OCI-LY3 (cell line): ENCODE data around the gene SMYD3.

Experiments
- H2AFZ ChIP-seq: fragments of 200-600, 300-600 bp; shearing (Covaris generic); 2 replicates; pipeline ENCODE4 v1.6.0; 2014; ENCODE audit warnings: antibody characterized with exemption, low read depth, low read length
- H3K27ac ChIP-seq: fragments of 200-600, 300-600 bp; sonication (generic); 2 replicates; pipeline ENCODE4 v1.5.1; 2014; ENCODE audit warnings: mild to moderate bottlenecking, low read length, moderate library complexity, mixed read lengths
- H3K27me3 ChIP-seq: fragments of 200-600, 300-600 bp; sonication (generic); 2 replicates; pipeline ENCODE4 v1.6.1; 2014; ENCODE audit warnings: low read depth, low read length, mixed read lengths
- H3K36me3 ChIP-seq: fragments of 200-600, 300-600 bp; sonication (generic); replicated peaks from 2 replicates; pipeline ENCODE3; 2014; ENCODE audit warnings: low read depth, low read length, mixed read lengths
- H3K4me1 ChIP-seq: fragments of 300-600, 200-600 bp; sonication (generic); 2 replicates; pipeline ENCODE4 v1.6.1; 2014; ENCODE audit warnings: low read length, mixed read lengths
- H3K4me2 ChIP-seq: fragments of 200-600, 300-600 bp; sonication (generic); 2 replicates; pipeline ENCODE4 v1.6.1; 2014; ENCODE audit warnings: low read length, mixed read lengths
- H3K4me3 ChIP-seq: fragments of 300-600, 200-600 bp; sonication (generic); 2 replicates; pipeline ENCODE4 v1.5.1; 2014; ENCODE audit warnings: antibody characterized with exemption, mild to moderate bottlenecking, low read length, moderate library complexity
- H3K79me2 ChIP-seq: fragments of 300-600, 200-600 bp; shearing (Covaris generic); 2 replicates; pipeline ENCODE4 v1.6.1; 2014; ENCODE audit warnings: mild to moderate bottlenecking, low read length, mixed read lengths
- H3K9ac ChIP-seq: fragments of 300-600, 200-600 bp; shearing (Covaris generic); 2 replicates; pipeline ENCODE4 v1.6.0; 2014; ENCODE audit warnings: mild to moderate bottlenecking, low read length, moderate library complexity
- H3K9me3 ChIP-seq: fragments of 200-600, 300-600 bp; shearing (Covaris generic); 2 replicates; pipeline ENCODE4 v1.6.1; 2014; ENCODE audit warnings: low read length, mixed read lengths; ENCODE audit not compliant: insufficient read depth
- H4K20me1 ChIP-seq: fragments of 200-600, 300-600 bp; sonication (generic); 2 replicates; pipeline ENCODE4 v1.6.1; 2016; ENCODE audit warnings: low read length, mixed read lengths; ENCODE audit not compliant: insufficient read depth
- EZH2phosphoT487 ChIP-seq: fragments of 200-600 bp; shearing (Covaris generic); IDR thresholded peaks from 2 replicates; pipeline ENCODE4 v1.6.1; 2018; ENCODE audit warnings: antibody characterized with exemption, mixed run types, low read depth
- TF ChIP-seq, protein P1 (sequence below): fragments of 200-600, 300-600 bp; sonication (generic); IDR thresholded peaks from 2 replicates; pipeline ENCODE4 v1.5.1; 2014; ENCODE audit warnings: antibody characterized with exemption, low read length, low read depth

Gene SMYD3

DNA sequence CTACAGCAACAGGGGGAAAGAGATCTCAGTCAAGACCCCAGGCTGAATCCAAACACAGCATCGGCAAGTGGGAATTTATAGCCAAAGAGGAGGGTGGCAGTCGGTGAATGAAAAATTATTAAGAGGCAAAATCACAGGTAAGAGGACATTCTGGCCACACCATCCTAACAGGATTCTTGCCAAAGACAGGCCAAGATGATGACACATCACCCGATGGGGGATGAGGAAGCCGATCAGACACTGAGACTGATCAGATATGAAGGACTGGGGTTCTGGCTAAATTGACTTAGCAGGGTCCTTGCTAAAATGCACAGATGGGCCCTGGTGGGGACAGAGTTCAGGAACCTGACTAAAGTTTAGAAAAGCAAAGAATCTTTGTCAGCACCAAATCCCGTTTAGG, 402.2 kb downstream of the SMYD3 start:
- Histone ChIP-seq H3K36me3 (no peaks in the 10 kb centered on the region), H2AFZ (no peak overlapping the region), H3K9me3 (peaks cover under 1% of the 10 kb centered on the region; the same call in 1 of the 2 replicates), H3K27me3 (no peaks in the 10 kb centered on the region), H3K9ac (no peak overlapping the region), H3K79me2 (no peaks in the 10 kb centered on the region), H4K20me1 (peaks cover 6% of the 10 kb centered on the region), H3K27ac (no peak overlapping the region), H3K4me3 (no peak overlapping the region), H3K4me1 (peaks cover 19% of the 10 kb centered on the region), H3K4me2 (no peak overlapping the region)
- no peak for TF ChIP-seq EZH2phosphoT487
- TF ChIP-seq, protein P1, sequence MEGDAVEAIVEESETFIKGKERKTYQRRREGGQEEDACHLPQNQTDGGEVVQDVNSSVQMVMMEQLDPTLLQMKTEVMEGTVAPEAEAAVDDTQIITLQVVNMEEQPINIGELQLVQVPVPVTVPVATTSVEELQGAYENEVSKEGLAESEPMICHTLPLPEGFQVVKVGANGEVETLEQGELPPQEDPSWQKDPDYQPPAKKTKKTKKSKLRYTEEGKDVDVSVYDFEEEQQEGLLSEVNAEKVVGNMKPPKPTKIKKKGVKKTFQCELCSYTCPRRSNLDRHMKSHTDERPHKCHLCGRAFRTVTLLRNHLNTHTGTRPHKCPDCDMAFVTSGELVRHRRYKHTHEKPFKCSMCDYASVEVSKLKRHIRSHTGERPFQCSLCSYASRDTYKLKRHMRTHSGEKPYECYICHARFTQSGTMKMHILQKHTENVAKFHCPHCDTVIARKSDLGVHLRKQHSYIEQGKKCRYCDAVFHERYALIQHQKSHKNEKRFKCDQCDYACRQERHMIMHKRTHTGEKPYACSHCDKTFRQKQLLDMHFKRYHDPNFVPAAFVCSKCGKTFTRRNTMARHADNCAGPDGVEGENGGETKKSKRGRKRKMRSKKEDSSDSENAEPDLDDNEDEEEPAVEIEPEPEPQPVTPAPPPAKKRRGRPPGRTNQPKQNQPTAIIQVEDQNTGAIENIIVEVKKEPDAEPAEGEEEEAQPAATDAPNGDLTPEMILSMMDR = no peak

DNA sequence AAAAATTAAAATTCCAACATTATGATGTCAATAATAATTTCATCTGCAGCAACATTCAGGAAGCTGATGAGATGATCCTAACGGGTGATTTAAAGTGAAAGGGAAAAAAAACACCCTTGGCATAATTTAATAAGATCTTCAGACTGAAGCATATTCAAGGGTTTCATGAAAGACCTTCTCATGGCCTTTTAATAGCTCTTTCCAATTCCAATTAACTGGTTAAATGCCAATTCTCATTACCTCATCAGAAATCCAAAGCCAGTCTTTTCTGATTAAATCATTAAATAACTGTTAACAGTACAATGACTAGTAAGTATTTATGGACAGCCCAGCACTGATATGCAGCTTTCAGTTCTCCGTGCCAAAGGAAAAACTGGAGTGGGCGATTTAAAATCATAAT, 407.5 kb downstream of the SMYD3 start:
- TF ChIP-seq, protein P1 = no peak
- no peak overlapping the region for H3K9ac ChIP-seq
- H2AFZ ChIP-seq = no peak overlapping the region
- no peaks in the 10 kb centered on the region for H3K27me3 ChIP-seq
- no peaks in the 10 kb centered on the region for H4K20me1 ChIP-seq
- peaks cover 3% of the 10 kb centered on the region; the same call in 1 of the 2 replicates for H3K4me1 ChIP-seq
- H3K4me2 ChIP-seq = no peak overlapping the region
- no peak overlapping the region for H3K4me3 ChIP-seq
- H3K27ac ChIP-seq = no peak overlapping the region
- H3K36me3 ChIP-seq = no peaks in the 10 kb centered on the region
- H3K9me3 ChIP-seq = no peaks in the 10 kb centered on the region
- no peaks in the 10 kb centered on the region for H3K79me2 ChIP-seq

DNA sequence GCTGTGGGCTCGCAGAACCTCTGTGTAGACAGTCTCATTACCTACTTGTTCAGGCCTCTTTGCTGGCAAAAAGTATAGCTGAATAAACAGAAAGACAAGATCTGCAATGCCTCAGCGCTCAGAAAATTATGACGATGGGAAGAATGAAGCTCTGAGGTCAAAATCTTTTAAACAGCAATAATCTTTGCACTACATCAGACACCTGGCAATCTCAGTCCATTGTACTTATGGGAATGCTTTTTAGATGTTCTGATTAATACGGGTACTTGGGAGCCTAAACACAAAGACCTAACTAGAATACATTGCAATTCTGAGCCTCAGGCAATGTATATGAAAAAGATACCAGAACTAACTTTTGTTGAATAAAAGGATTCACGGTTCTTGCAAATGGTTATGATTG, 410.7 kb downstream of the SMYD3 start:
- Histone ChIP-seq H3K9ac (no peak overlapping the region), H3K9me3 (no peaks in the 10 kb centered on the region), H3K79me2 (no peaks in the 10 kb centered on the region), H3K4me3 (no peak overlapping the region), H3K4me1 (no peaks in the 10 kb centered on the region), H3K27me3 (no peaks in the 10 kb centered on the region), H2AFZ (no peak overlapping the region), H4K20me1 (no peaks in the 10 kb centered on the region), H3K36me3 (no peaks in the 10 kb centered on the region), H3K4me2 (no peak overlapping the region), H3K27ac (no peak overlapping the region)
- TF ChIP-seq, protein P1 = no peak
- no peak for TF ChIP-seq EZH2phosphoT487

DNA sequence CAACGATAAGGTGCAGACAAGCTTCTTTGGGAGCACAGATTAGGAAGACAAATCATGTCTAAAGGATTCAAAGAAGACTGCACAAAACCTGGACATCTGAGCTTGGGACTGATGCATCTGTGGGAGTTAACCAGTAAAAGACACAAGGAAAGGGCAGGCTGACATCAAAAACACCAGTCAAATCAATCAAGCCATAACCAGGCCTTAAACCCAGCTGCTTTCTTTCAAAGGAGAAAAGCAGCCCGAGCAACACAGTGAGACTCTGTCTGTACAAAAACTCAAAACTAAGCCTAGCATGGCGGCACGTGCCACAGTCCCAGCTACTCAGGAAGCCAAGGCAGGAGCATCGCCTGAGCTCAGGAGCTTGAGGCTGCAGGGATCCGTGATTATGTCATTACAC, 411.6 kb downstream of the SMYD3 start:
- no peak overlapping the region for H2AFZ ChIP-seq
- H3K9ac ChIP-seq = no peak overlapping the region
- no peak overlapping the region for H3K27ac ChIP-seq
- no peaks in the 10 kb centered on the region for H4K20me1 ChIP-seq
- no peaks in the 10 kb centered on the region for H3K9me3 ChIP-seq
- no peak overlapping the region for H3K4me2 ChIP-seq
- H3K4me3 ChIP-seq = no peak overlapping the region
- no peaks in the 10 kb centered on the region for H3K27me3 ChIP-seq
- TF ChIP-seq, protein P1 = no peak
- no peak for TF ChIP-seq EZH2phosphoT487
- H3K79me2 ChIP-seq = no peaks in the 10 kb centered on the region
- H3K36me3 ChIP-seq = no peaks in the 10 kb centered on the region
- H3K4me1 ChIP-seq = no peaks in the 10 kb centered on the region
